Middle frontal gyrus (tissue), 1 donor: ENCODE measurements around the gene TYW1.
A peak's percentile ranks its signal among the peaks of the same experiment; 100 is the strongest.
"Not testable (repeated sequence)": the region's sequence is repeated elsewhere in the genome, so short reads cannot be mapped to it uniquely, and the experiment has no call there.

Experiments
- DNase-seq: peaks from one replicate; pipeline ENCODE4 v3.0.0-alpha.2; 2015; ENCODE audit warnings: low spot score; ENCODE audit errors: extremely low spot score

Gene TYW1, protein sequence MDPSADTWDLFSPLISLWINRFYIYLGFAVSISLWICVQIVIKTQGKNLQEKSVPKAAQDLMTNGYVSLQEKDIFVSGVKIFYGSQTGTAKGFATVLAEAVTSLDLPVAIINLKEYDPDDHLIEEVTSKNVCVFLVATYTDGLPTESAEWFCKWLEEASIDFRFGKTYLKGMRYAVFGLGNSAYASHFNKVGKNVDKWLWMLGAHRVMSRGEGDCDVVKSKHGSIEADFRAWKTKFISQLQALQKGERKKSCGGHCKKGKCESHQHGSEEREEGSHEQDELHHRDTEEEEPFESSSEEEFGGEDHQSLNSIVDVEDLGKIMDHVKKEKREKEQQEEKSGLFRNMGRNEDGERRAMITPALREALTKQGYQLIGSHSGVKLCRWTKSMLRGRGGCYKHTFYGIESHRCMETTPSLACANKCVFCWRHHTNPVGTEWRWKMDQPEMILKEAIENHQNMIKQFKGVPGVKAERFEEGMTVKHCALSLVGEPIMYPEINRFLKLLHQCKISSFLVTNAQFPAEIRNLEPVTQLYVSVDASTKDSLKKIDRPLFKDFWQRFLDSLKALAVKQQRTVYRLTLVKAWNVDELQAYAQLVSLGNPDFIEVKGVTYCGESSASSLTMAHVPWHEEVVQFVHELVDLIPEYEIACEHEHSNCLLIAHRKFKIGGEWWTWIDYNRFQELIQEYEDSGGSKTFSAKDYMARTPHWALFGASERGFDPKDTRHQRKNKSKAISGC

GRCh38 chr7:66996444-66997191 lies at the start of gene TYW1:
Gene TYW1, plus strand, starts transcription at chr7:66996833. Its CDS starts 146 bp downstream, at chr7:66996979.
- peak; percentile 97 for DNase-seq

DNA sequence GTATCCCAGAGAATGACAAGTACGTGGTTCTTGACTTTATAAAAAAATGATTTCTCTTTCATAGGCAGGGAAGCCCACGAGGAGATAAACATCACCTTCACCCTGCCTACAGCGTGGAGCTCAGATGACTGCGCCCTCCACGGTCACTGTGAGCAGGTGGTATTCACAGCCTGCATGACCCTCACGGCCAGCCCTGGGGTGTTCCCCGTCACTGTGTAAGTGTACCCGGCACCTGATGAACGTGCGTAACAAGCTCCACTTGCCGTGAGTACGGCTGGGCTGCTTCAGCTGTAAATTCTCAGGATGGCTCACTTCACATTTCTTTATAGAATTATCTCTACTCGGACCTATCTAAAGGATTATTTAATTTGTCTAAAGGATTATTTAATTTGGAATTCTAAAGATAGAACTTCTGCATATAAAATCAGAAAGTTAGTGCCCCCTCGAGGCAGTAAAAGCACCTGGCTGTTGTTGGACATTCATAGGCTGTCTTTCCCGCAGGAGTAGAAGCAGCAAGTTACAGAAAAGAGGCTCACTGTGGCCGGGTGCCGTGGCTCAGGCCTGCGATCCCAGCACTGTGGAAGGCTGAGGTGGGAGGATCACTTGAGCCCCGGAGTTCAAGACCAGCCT lies 48.0 kb upstream of the TYW1 start:
- no peak for DNase-seq

- DNase-seq: no peak
Measured at GRCh38 chr7:66950311-66950710, 46.3 kb upstream of the TYW1 start.

GRCh38 chr7:66950763-66951162 lies 45.9 kb upstream of the TYW1 start:
- DNase-seq: peak; percentile 26

DNA sequence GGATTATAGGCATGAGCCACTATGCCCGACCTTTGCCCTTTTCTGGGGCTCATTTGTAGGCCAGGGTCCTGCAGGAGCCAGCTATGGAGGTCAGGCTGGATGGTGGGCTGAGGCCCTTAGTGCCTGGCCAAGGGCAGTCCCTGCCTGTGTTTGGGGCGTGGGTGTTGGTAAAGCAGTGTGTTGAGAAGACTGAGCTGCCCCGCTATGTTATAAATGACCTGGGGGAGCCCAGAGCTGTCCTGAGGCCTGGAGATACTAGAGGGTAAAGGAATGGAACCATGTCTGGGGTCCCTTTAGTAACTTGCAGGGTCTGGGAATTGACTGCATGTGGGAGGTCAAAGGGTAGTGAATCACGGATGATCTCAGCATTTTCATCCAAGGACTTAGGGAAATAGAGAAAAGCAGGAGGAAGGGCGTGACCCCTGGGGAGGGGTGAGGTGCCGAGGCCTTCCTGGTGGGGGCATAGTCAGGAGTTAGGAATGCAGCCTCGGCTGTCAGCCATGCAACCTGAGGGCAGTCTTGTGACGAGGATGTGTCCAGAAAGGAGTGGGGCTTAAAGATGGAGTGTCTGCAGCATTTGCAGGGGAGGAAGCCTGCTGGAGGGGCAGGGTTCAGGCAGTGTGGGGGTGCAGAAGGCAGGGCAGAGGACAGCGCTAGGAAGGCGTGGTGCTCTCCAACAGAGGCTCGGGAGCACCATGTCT lies 44.1 kb upstream of the TYW1 start:
- DNase-seq: no peak

DNA sequence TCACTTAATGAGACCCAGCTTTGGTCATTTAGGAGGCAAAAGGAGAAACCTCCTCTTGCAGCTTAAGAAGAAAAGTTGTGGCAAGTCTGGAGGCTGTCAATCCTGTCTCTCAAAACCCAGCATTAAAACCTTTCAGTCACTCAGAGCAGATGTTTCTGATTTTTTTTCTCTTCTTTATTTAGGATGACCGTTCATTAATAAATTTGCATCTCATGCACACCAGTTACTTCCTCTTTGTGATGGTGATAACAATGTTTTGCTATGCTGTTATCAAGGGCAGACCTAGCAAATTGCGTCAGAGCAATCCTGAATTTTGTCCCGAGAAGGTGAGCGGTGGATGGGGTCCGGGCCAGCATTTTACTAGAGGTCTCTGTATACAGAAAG lies 43.6 kb upstream of the TYW1 start:
- DNase-seq: no peak

DNA sequence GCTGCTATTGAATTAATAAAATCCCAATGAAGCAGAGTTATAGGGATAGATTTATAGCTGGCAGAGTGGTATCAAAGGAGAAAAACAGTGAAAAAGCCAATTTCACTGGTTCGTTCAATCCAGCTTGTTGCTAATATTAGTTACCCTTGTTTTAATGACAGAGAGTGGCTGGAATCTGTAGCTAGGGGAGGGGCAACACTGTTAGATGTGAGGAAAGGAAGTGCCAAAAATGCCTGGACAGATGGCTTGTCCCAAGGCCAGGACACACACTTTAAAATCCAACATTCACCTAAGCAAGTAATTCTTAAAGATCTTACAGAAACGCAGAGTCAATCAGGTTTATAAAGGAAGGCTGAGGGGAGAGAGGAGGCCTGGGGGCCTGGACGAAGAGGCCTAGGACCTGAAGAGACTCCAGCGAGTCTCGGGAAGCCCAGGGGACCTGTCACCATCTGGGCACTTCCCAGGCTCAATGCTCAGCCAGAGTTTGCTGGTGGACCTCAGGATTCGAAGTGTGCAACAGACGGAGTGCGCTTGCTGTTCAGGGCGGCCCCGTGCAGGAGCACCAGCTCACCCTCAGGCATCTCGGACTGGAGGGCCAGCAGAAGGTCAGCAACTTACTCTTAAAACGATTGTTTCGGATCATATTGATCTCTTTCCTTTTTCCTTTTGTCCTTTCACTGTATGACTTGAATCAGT lies 38.9 kb upstream of the TYW1 start:
- no peak for DNase-seq

GRCh38 chr7:66958538-66959350 lies 37.9 kb upstream of the TYW1 start:
- DNase-seq: no peak

DNA sequence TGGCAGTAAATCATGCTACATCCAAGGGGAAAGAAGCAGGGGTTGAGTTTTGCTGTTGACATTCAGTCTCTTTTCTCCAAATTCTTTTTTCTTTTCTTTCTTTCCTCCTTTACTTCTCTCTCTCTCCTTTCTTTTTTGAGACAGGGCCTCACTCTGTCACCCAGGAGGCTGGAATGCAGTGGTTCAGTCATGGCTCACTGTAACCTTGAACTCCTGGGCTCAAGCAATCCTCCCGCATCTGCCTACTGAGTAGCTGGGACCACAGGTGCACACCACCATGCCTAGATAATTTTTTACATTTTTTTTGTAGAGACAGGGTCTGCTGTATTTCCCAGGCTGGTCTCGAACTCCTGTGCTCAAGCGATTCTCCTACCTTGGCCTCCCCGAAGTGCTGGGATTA lies 36.4 kb upstream of the TYW1 start:
- no peak for DNase-seq

- no peak for DNase-seq
Measured at GRCh38 chr7:66961096-66961495, 35.5 kb upstream of the TYW1 start.

DNA sequence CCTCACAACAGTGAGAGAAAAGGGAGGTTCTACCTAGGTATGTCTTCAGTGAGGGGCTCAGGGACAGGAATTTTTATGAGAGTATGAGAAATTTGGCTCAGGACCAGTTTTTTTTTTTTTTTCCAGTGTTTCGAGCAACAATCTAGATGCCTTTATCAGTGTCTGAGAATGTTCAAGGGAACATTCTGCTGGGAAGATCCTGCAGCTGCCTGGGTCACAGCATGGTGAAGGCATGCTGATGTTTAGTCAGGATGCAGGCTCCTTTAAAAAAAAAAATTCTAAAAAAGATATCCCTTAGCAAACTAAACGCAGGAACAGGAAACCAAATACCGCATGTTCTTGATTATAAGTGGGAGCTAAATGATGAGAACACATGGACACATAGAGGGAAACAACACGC lies 32.2 kb upstream of the TYW1 start:
- no peak for DNase-seq

- no peak for DNase-seq
Measured at GRCh38 chr7:66967029-66967428, 29.6 kb upstream of the TYW1 start.

DNA sequence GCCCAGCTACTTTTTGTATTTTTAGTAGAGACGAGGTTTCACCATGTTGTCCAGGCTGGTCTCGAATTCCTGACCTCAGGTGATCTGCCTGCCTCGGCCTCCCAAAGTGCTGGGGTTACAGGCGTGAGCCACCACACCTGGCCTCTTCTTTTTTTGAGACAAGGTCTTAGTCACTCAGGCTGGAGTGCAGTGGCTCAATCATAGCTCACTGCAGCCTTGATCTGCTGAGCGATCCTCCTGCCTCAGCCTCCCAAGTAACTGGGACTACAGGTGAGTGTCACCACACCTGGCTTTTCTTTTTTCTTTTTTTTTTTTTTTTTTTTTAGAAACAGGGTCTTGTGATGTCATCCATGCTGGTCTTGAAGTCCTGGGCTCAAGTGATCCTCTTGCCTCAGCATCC lies 27.6 kb upstream of the TYW1 start:
- not testable (repeated sequence) for DNase-seq

DNA sequence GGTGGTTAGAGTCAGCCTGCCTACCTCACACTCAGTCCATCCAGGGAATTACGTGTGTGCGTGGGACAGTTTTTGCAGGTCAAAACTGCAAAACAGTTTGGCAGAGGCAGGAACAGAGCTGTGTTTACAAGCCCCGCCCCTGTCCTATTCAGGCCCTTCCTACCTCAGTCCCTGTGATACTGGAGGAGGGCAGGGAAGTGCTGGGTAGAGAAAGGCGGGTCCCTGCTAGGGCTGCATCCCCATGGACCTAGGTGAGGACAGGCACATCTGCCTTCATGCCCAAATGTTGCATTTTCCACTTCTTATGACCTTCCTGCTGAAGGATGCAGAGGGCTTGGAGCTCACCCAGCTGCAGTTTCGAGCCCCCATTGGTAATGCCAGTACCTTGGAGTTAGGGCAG lies 26.3 kb upstream of the TYW1 start:
- DNase-seq: no peak

GRCh38 chr7:66974986-66975590 lies 21.5 kb upstream of the TYW1 start:
- no peak for DNase-seq

DNA sequence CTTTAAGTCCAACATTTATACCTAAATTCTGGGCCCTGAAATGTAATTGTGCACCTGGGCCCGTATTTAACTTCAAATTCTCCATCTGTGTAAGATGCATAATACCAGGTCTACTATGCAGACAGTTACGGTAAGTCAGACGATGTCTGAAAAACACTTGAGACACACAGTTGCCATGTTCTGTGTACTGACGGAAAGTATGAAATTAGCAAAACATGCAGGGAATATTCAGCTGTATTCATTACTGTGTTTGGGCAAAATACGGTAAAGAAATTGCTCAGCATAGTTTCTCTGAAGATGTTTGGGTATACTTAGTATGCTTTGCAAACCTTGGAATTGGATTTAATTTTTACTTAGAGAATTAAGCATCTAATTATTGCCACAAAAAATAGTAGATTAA lies 18.3 kb upstream of the TYW1 start:
- not testable (repeated sequence) for DNase-seq

- DNase-seq: not testable (repeated sequence)
Measured at GRCh38 chr7:66979013-66979412, 17.6 kb upstream of the TYW1 start.

GRCh38 chr7:66980336-66980735 lies 16.3 kb upstream of the TYW1 start:
- DNase-seq: not testable (repeated sequence)

- DNase-seq: not testable (repeated sequence)
Measured at GRCh38 chr7:66989552-66989951, 7.1 kb upstream of the TYW1 start.
